Pancreas (tissue), 10 donors: ENCODE data around the gene ZNF521. TPM values are rescaled to one million over a fixed set of nuclear protein-coding genes. Genes with fewer than 3 reads are reported as not detected.

Source experiments
- ATAC-seq, 4 donors: fragments of 200-7000 bp; cut with Tn5 transposase; one replicate each; pipeline versions ENCODE4 v1.8.0 to v1.9.1; 2020; ENCODE audit warnings: mild to moderate bottlenecking in 4 of 4, moderate library complexity in 4 of 4
- DNase-seq, 6 donors: peaks; one replicate each; pipeline ENCODE4 v3.0.0-alpha.2; 2020
- FAIRE-seq: peaks from 2 replicates; lab custom pipeline; 2012; peaks lifted over from hg19 to GRCh38; lab: Jason Lieb, UNC
- H3K27ac ChIP-seq, 4 donors: fragments of 200-600 bp; sonication (generic); 1 replicate in 3 of 4; 2 replicates in 1 of 4; pipeline versions ENCODE4 v1.5.0 to v1.8.0; 2020
- H3K27me3 ChIP-seq, 4 donors: fragments of 200-600 bp; one replicate each; pipeline ENCODE4 v1.8.0; 2021
- H3K36me3 ChIP-seq, 3 donors: fragments of 200-600 bp; sonication (generic) in 1 of 3; one replicate each; pipeline versions ENCODE4 v1.5.0 to v1.8.0; 2020 to 2021
- H3K4me1 ChIP-seq, 3 donors: fragments of 200-600 bp; one replicate each; pipeline ENCODE4 v1.8.0; 2021
- H3K4me3 ChIP-seq, 4 donors: fragments of 200-600 bp; sonication (generic) in 2 of 4; one replicate each; pipeline versions ENCODE4 v1.5.0 to v1.8.0; 2020 to 2021
- H3K9me3 ChIP-seq, 4 donors: fragments of 200-600 bp; one replicate each; pipeline ENCODE4 v1.8.0; 2021
- CTCF ChIP-seq, 4 donors: fragments of 200-600 bp; sonication (generic) in 3 of 4; IDR thresholded peaks; one replicate each; pipeline versions ENCODE4 v1.5.0 to v1.8.0; 2021; ENCODE audit warnings: antibody characterized with exemption in 4 of 4
- WGBS, 2 donors: extraction: QIAGEN DNeasy Blood & Tissue Kit; methylation state at CpG; one replicate each; pipeline ENCODE4 v1.1.7; 2013; 5-methylcytosine and 5-hydroxymethylcytosine counted together
- intact Hi-C, 3 donors: fragments of 100-400 bp; cut with DNase I; formaldehyde crosslinking; loops; one replicate each; pipeline versions ENCODE4 v1.11.1 to v1.14.2; 2022
- polyA plus RNA-seq, 2 donors: library from polyadenylated mRNA; stranded (reverse); fragments of 200-250 nt; gene quantifications; one replicate each; pipeline ENCODE4 v1.2.3, GENCODE V29; 2013
- total RNA-seq, 6 donors: library from RNA; stranded (reverse); fragmentation: NEBNext Ultra II Directional in 4 of 6; extraction: Animal tissue kit (Norgen Biotek cat#: 25700) in 4 of 6; gene quantifications; one replicate each; pipeline versions ENCODE4 v1.2.1 to v1.2.4, GENCODE V29; 2021 to 2023
- donor health status: healthy with polysubstance abuse.
- donor health status: DM: no; HTN: no; CAD: no; lungs with moderate emphysema.
- donor health status: DM: no; HTN: no; CAD: no.
- donor health status: control.
- donor health status: control.
- donor health status: Bipolar disorder and iron deficiency.
- donor health status: DM: yes; HTN: yes; CAD: no.
- donor health status: DM: no; HTN: no; CAD: no.
- donor health status: DM: no; HTN: no; CAD: no.
- donor health status: DM: yes; HTN: yes; CAD: no.

Gene ZNF521
- total and polyA plus RNA-seq, 8 donors, result 0.42 to 6.0 (median 1.5) TPM

GRCh38 chr18:25164848-25165811, 186.8 kb downstream of the ZNF521 start:
- Histone ChIP-seq H3K4me3 (peak overlapping the region in 1 of 4 donors; percentile 5), H3K27ac (no peak overlapping the region), H3K27me3 (no peaks in the 10 kb centered on the region), H3K9me3 (no peaks in the 10 kb centered on the region), H3K4me1 (no peaks in the 10 kb centered on the region), H3K36me3 (no peaks in the 10 kb centered on the region)
- FAIRE-seq (no peak), ATAC-seq (peak in 3 of 4 donors; percentile 19 to 58 (median 44)), DNase-seq (no peak)
- 41 to 48% methylated on average over 10 of the region's 10 CpGs for WGBS, 2 donors
- intact Hi-C loops, result no loop called here
- no peak for TF ChIP-seq CTCF (IDR thresholded peaks at IDR 0.05)

- intact Hi-C loops, result no loop called here
- 47 to 48% methylated on average over 6 of the region's 6 CpGs for WGBS, 2 donors
- H3K27ac ChIP-seq, result no peak overlapping the region
- DNase-seq (no peak), FAIRE-seq (no peak), ATAC-seq (peak in 1 of 4 donors; percentile 22)
- no peaks in the 10 kb centered on the region for H3K27me3 ChIP-seq
- peak overlapping the region in 1 of 4 donors; percentile 5 for H3K4me3 ChIP-seq
- H3K4me1 ChIP-seq, result no peaks in the 10 kb centered on the region
- H3K9me3 ChIP-seq, result no peaks in the 10 kb centered on the region
- H3K36me3 ChIP-seq, result no peaks in the 10 kb centered on the region
- TF ChIP-seq CTCF (IDR thresholded peaks at IDR 0.05), result no peak
Measured at GRCh38 chr18:25164211-25164847, 187.6 kb downstream of the ZNF521 start.

- Histone ChIP-seq H3K9me3 (no peaks in the 10 kb centered on the region), H3K4me3 (no peak overlapping the region), H3K36me3 (no peaks in the 10 kb centered on the region), H3K4me1 (no peaks in the 10 kb centered on the region), H3K27me3 (peaks cover 0 to 4% (median 0%) of the 10 kb centered on the region in 4 donors), H3K27ac (no peak overlapping the region)
- DNase-seq (no peak), FAIRE-seq (no peak), ATAC-seq (no peak)
- 55 to 66% methylated on average over 6 of the region's 6 CpGs for WGBS, 2 donors
- intact Hi-C loops, result no loop called here
- no peak for TF ChIP-seq CTCF (IDR thresholded peaks at IDR 0.05)
Measured at GRCh38 chr18:25153426-25153825, 198.5 kb downstream of the ZNF521 start.

GRCh38 chr18:25147877-25148488, 204.0 kb downstream of the ZNF521 start:
- FAIRE-seq (no peak), ATAC-seq (no peak), DNase-seq (no peak)
- Histone ChIP-seq H3K27ac (no peak overlapping the region), H3K9me3 (no peaks in the 10 kb centered on the region), H3K4me1 (no peaks in the 10 kb centered on the region), H3K36me3 (no peaks in the 10 kb centered on the region), H3K27me3 (no peaks in the 10 kb centered on the region), H3K4me3 (no peak overlapping the region)
- TF ChIP-seq CTCF (IDR thresholded peaks at IDR 0.05), result no peak
- intact Hi-C loops, result no loop called here
- 69 to 81% methylated on average over 5 of the region's 5 CpGs for WGBS, 2 donors
